ENCODE results near the gene SLC24A3.

GRCh38 chr20:19257865-19258264 is 45.4 kb downstream of the SLC24A3 start:
- no peak for TF ChIP-seq CTCF (IDR thresholded peaks at IDR 0.05)
- no peak for TF ChIP-seq POLR2A (IDR thresholded peaks at IDR 0.05)
